ENCODE results near the gene CRACDL.

DNA sequence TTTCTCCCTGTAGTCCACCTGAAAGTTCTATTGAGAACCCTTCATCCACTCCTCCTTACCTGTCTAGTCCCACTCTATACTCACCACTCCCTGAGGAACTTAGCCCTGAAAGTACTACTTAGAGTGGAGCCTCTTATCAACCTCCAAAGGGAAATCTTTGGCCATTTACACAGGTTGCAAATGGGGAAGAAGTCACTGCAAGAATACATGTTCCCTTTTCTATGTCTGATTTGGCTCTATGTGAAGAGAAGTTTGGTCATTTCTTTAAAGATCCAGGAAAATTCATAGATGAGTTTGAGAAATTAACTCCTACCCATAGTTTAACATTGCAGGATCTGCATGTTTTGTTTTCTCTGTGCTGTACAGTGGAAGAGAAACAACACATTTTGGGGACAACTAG lies 182.2 kb downstream of the CRACDL start:
- TF ChIP-seq, protein P1, sequence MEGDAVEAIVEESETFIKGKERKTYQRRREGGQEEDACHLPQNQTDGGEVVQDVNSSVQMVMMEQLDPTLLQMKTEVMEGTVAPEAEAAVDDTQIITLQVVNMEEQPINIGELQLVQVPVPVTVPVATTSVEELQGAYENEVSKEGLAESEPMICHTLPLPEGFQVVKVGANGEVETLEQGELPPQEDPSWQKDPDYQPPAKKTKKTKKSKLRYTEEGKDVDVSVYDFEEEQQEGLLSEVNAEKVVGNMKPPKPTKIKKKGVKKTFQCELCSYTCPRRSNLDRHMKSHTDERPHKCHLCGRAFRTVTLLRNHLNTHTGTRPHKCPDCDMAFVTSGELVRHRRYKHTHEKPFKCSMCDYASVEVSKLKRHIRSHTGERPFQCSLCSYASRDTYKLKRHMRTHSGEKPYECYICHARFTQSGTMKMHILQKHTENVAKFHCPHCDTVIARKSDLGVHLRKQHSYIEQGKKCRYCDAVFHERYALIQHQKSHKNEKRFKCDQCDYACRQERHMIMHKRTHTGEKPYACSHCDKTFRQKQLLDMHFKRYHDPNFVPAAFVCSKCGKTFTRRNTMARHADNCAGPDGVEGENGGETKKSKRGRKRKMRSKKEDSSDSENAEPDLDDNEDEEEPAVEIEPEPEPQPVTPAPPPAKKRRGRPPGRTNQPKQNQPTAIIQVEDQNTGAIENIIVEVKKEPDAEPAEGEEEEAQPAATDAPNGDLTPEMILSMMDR (optimal IDR thresholded peaks at IDR 0.05 in 1 of 3, IDR thresholded peaks at IDR 0.05 in 1 of 3, conservative IDR thresholded peaks at IDR 0.05 in 1 of 3; ENCODE audit: extremely low read depth in 1 of 3, insufficient read depth in 2 of 3, low read length in 3 of 3), result no peak
- no peak for TF ChIP-seq EZH2 (IDR thresholded peaks at IDR 0.05; ENCODE audit: low read length)

All from keratinocyte (primary cell).